Measurements from ENCODE around the gene B9D1.

B9D1 gene

DNA sequence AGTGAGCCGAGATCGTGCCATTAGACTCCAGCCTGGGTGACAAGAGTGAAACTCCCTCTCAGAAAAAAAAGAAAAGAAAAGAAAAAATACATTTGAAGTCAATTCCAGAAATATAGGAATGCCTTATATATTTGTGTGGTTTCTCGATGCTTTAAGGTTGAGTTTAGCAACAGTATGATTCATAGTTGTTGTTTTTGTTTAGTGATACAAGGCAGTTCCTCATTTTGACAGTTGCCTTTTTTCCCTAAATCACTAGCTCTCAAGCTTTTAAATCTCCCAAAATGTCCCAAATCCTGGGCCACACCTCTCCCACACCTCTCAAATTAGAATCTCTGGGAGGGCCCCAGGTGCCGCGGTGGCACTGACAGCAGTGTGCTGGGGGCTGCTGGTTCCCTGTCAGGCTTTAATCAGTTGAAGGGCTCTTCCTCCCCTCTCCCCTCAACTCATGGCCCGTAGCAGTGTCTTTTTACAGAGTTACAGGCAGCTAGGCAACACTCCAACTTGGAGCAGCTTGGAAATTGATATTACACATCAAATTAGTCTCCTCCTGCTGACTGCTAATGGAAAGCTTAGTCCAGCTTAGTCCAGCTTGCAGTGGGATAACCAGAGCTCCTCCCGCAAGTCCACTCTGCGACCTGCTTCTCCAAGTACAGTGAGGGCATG, 66.9 kb downstream of the B9D1 start:
- Histone ChIP-seq H3K36me3 (ENCODE audit: control insufficient read depth, insufficient read depth, low read length) (no peaks in the 10 kb centered on the region), H3K27me3 (ENCODE audit: control insufficient read depth, insufficient read depth, low read length, poor library complexity, severe bottlenecking) (no peaks in the 10 kb centered on the region), H3K4me1 (ENCODE audit: control insufficient read depth, insufficient read depth, low read length) (peaks cover 26% of the 10 kb centered on the region), H3K27ac (ENCODE audit: insufficient read depth, low read depth, low read length, poor library complexity, severe bottlenecking) (no peak overlapping the region), H3K9me3 (ENCODE audit: control insufficient read depth, low read length) (no peaks in the 10 kb centered on the region), H3K4me3 (ENCODE audit: insufficient read depth, low read depth, low read length) (no peak overlapping the region)
- 92 to 94% methylated on average over 8 of the region's 8 CpGs for WGBS, 2 experiments

DNA sequence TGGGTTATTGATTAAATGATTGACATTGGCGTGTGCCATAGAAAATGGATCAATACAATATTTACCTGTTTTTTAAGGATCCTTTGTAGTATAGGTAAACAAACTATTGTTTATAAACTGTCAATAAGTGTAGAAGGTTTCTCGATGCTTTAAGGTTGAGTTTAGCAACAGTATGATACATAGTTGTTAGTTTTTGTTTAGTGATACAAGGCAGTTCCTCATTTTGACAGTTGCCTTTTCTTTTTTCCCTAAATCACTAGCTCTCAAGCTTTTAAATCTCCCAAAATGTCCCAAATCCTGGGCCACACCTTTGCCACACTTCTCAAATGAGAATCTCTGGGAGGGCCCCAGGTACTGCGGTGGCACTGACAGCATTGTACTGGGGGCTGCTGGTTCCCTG, 68.1 kb downstream of the B9D1 start:
- Histone ChIP-seq H3K27me3 (ENCODE audit: control insufficient read depth, insufficient read depth, low read length, poor library complexity, severe bottlenecking) (no peaks in the 10 kb centered on the region), H3K4me3 (ENCODE audit: insufficient read depth, low read depth, low read length) (no peak overlapping the region), H3K27ac (ENCODE audit: insufficient read depth, low read depth, low read length, poor library complexity, severe bottlenecking) (no peak overlapping the region), H3K36me3 (ENCODE audit: control insufficient read depth, insufficient read depth, low read length) (no peaks in the 10 kb centered on the region), H3K9me3 (ENCODE audit: control insufficient read depth, low read length) (no peaks in the 10 kb centered on the region), H3K4me1 (ENCODE audit: control insufficient read depth, insufficient read depth, low read length) (peaks cover 26% of the 10 kb centered on the region)
- WGBS, 2 experiments: 92 to 95% methylated on average over 2 to 3 of the region's 3 CpGs
